Bronchial epithelial cell (primary cell): ENCODE results near the gene CHI3L2. TPM values are rescaled to one million over a fixed set of nuclear protein-coding genes. Genes with fewer than 3 reads are reported as not detected.

Experiments used
- DNase-seq: peaks from one replicate; pipeline ENCODE4 v3.0.0-alpha.2; 2010; ENCODE audit warnings: low read depth
- FAIRE-seq: peaks from 2 replicates; lab custom pipeline; 2011; peaks lifted over from hg19 to GRCh38; lab: Jason Lieb, UNC
- H3K27me3 ChIP-seq: 2 replicates; pipeline ENCODE4 v1.5.1; 2011; ENCODE audit warnings: low read length; ENCODE audit not compliant: control insufficient read depth, insufficient read depth
- H3K36me3 ChIP-seq: 2 replicates; pipeline ENCODE4 v1.5.1; 2011; ENCODE audit warnings: low read length; ENCODE audit not compliant: control insufficient read depth, insufficient read depth
- H3K4me3 ChIP-seq: 2 replicates; pipeline ENCODE4 v1.5.1; 2011; ENCODE audit warnings: mild to moderate bottlenecking, low read depth, low read length, control low read depth
- total RNA-seq: library from RNA; depleted of rRNA; stranded (reverse); fragments of >200 nt; gene quantifications from 2 replicates; pipeline ENCODE4 v1.2.1, GENCODE V29; 2014
- TF ChIP-seq, protein P1 (sequence below): IDR thresholded peaks from 2 replicates; pipeline ENCODE4 v1.5.1; 2011; ENCODE audit warnings: mild to moderate bottlenecking, moderate library complexity, low read length, control low read depth, inconsistent platforms; ENCODE audit not compliant: insufficient read depth, severe bottlenecking

Gene CHI3L2
- total RNA-seq, 1 donor from 2014 or later: not detected

DNA sequence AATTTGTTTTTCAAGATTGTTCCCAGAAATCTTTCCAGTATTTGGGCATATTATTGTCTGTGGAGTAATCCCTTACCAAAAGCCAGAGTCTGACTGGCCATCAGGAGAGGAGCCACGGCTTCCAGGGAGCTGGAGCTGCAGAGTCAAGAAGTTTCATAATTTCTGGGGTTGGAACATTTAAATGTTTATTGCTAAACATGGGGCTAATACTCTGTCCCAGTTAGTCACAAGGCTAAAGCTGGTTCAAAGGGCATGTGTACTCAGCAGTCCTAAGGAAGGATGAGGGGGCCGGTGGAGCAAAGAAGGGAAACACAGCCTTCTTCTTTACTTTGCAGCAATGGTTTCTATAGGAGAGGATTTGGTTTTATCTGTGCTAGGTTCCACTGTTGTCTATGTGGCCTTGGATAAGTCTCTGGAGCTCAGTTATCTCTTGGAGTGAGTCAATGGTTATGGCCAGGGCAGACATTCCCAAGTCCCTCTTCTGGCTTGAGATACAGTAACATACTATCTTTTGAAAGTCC is 36.5 kb upstream of the CHI3L2 start:
- Histone ChIP-seq H3K4me3 (no peak overlapping the region), H3K36me3 (peaks cover 15% of the 10 kb centered on the region), H3K27me3 (no peaks in the 10 kb centered on the region)
- DNase-seq: no peak
- no peak for FAIRE-seq
- TF ChIP-seq, protein P1, sequence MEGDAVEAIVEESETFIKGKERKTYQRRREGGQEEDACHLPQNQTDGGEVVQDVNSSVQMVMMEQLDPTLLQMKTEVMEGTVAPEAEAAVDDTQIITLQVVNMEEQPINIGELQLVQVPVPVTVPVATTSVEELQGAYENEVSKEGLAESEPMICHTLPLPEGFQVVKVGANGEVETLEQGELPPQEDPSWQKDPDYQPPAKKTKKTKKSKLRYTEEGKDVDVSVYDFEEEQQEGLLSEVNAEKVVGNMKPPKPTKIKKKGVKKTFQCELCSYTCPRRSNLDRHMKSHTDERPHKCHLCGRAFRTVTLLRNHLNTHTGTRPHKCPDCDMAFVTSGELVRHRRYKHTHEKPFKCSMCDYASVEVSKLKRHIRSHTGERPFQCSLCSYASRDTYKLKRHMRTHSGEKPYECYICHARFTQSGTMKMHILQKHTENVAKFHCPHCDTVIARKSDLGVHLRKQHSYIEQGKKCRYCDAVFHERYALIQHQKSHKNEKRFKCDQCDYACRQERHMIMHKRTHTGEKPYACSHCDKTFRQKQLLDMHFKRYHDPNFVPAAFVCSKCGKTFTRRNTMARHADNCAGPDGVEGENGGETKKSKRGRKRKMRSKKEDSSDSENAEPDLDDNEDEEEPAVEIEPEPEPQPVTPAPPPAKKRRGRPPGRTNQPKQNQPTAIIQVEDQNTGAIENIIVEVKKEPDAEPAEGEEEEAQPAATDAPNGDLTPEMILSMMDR: no peak

DNA sequence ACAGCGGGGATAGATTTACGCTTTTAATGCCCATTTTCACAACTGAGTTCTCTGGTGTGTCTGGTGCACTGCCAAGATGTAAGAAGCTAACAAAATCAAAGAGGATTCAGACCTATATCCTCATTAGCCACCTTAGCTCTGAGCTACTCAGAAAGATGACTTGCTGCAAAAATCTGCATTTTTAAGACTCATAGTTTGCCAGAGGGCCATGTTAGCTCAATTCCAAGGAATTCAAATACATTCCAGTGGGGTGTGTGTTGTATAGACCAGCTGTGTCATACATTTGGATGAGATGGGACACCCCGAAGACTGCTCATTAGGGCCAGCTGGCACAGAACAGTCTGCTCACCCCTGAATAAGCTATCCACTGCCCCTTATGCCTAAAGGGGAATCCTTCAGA is 36.0 kb upstream of the CHI3L2 start:
- TF ChIP-seq, protein P1: no peak
- Histone ChIP-seq H3K36me3 (peaks cover 18% of the 10 kb centered on the region), H3K27me3 (no peaks in the 10 kb centered on the region), H3K4me3 (no peak overlapping the region)
- FAIRE-seq (no peak), DNase-seq (peak; percentile 57)

DNA sequence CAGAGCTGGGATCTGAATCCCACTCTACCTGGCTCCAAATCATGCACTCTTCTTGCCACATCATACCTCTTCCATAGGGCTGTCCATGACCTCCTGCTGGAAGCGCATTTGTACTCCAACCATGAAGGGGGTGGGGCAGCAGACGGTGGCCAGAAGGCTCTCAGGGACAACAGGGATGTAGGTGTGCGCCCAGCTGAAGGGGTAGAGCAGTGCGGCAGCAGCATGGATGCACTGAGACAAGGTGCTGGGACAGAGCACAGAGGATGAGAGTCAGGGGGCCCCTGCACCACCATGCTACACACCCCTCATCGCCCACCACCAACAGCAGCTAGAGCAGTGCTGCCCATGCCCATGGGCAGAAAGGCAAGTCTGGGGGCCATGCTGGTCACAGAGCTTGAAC is 35.4 kb upstream of the CHI3L2 start:
- no peak for DNase-seq
- peaks cover 20% of the 10 kb centered on the region for H3K36me3 ChIP-seq
- TF ChIP-seq, protein P1: no peak
- no peak overlapping the region for H3K4me3 ChIP-seq
- H3K27me3 ChIP-seq: no peaks in the 10 kb centered on the region
- FAIRE-seq: no peak

DNA sequence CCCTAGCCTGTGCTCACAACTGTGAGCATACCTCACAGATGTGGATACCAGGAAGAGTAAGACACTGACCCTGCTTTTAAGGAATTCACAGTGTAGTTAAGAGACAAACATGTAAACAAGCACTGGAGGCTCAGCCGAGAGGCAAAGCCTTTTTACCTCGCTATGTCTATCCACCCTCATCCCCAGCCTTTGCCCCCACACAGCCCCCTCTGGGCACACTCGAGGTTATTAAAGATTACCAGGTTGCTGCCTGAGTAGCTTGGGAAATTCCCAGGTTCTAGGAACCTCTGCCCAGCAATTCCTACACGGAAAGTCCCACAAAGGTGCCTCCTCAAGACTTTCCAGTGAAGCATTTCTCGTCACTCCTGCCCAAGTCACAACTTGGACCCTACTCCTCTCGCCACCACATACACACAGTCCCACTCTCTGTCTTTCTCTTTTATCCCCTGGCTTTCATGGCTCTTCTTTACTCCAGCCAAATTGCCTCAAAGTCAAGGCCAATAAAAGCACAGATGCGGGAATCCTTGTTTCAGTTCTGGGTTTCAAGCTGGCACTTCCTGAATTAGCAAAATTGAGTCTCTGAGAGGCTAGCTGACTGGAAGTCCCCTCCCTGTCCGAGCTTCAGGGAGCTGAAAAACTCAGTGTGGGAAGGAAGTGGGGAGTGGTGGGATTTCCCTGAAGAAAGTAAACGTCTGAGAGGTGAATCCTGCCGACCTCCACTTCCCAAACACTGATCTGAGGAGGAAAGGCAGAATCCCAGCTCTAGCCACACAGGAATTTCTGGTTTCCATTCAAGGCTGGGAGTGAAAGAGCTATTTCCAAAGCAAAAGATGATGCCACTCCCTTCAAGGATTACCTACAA is 34.6 kb upstream of the CHI3L2 start:
- Histone ChIP-seq H3K4me3 (no peak overlapping the region), H3K27me3 (no peaks in the 10 kb centered on the region), H3K36me3 (peaks cover 25% of the 10 kb centered on the region)
- DNase-seq: peak; percentile 29
- no peak for FAIRE-seq
- TF ChIP-seq, protein P1: no peak

DNA sequence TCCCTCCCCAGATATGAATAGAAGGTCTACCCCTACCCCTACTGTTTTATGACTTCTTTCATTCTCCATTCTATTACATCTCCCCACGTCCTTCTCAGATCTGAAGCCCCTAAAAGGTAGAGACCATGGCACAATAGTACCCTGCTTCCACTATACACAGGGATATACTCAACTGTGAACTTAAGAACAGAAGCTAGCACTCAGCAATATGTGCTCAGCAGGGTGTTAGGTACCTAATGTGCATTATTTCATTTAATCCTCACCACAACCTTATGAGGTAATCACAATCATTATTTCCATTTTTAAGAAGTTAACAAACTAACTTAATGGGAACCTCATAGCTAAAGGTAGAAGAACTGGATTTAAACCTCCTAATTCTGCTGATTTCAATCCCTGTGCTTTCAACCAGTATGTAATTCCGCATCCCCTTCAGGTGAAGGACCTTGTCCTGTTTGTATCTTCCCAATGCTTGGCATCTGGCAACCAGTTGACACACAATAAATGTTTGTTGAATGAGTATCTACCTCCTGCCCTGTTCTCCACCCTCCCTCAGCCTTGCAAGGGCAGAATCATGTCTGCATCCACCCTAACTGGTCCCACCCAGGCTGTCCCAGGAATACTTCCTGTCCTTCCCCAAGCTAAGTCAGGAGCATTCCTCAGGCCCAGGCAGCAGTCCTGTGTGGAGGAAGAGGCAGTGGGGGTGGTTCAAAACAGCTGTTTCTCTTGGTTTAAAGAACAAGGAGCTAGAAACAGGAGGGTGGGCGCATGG is 33.6 kb upstream of the CHI3L2 start:
- Histone ChIP-seq H3K36me3 (peaks cover 30% of the 10 kb centered on the region), H3K27me3 (no peaks in the 10 kb centered on the region), H3K4me3 (no peak overlapping the region)
- FAIRE-seq (no peak), DNase-seq (peak; percentile 55)
- TF ChIP-seq, protein P1: no peak
